PC-9 (cell line): ENCODE results near the gene LURAP1L.

Source experiments
- EZH2 ChIP-seq: fragments of 200-600 bp; sonication (generic); IDR thresholded peaks from 2 replicates; pipeline ENCODE4 v1.8.0; 2017; ENCODE audit warnings: antibody characterized with exemption, low read depth
- TF ChIP-seq, protein P1 (sequence below): fragments of 200-600 bp; sonication (generic); conservative IDR thresholded peaks from 2 replicates; pipeline ENCODE4 v1.6.1; 2017; ENCODE audit warnings: mixed run types, antibody characterized with exemption, mild to moderate bottlenecking, moderate library complexity

DNA sequence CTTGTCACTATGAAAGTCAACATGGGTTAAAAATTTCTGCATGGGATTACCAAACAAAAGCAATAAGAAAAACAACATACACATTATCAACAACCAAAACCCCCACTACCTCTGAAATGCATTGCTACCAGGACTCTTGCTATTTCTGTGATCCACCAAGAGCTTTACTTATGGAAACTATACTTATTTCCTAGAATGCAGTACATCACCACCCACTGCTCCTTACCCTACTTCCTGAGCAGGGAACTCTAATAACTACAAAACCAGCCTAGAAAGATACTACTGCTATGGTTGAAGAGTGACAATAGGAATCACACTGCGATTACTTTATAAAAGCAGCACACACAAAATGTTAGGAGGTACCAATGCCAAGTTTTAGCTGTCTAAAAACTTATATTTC is 22.2 kb downstream of the LURAP1L start:
- no peak for TF ChIP-seq EZH2
- TF ChIP-seq, protein P1, sequence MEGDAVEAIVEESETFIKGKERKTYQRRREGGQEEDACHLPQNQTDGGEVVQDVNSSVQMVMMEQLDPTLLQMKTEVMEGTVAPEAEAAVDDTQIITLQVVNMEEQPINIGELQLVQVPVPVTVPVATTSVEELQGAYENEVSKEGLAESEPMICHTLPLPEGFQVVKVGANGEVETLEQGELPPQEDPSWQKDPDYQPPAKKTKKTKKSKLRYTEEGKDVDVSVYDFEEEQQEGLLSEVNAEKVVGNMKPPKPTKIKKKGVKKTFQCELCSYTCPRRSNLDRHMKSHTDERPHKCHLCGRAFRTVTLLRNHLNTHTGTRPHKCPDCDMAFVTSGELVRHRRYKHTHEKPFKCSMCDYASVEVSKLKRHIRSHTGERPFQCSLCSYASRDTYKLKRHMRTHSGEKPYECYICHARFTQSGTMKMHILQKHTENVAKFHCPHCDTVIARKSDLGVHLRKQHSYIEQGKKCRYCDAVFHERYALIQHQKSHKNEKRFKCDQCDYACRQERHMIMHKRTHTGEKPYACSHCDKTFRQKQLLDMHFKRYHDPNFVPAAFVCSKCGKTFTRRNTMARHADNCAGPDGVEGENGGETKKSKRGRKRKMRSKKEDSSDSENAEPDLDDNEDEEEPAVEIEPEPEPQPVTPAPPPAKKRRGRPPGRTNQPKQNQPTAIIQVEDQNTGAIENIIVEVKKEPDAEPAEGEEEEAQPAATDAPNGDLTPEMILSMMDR = no peak
